GM12874 (cell line): Measurements from ENCODE around the gene C4orf46.

ENCODE experiments used
- TF ChIP-seq, protein P1 (sequence below): IDR thresholded peaks from 2 replicates; pipeline ENCODE4 v1.5.1; 2011; ENCODE audit warnings: low read depth, mild to moderate bottlenecking, control low read depth, low read length, moderate library complexity; ENCODE audit not compliant: insufficient read depth

The C4orf46 gene

DNA sequence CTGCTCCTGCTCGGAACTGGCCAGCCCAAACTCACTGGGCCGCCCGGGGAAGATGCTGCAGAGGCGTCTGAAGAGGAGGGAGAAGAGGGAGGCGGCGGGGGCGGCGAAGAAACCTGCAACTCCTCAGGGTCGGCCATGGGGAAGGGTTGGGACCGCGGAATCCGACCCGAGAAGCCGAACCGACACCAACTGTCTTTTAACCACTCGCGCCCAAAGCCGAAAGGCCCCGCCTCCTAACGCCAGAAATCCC lies at the start of gene C4orf46:
Gene C4orf46, minus strand, starts transcription at position 223 of the 250 bp plus-strand sequence. Its CDS starts 86 bp downstream, at position 137.
- TF ChIP-seq, protein P1, sequence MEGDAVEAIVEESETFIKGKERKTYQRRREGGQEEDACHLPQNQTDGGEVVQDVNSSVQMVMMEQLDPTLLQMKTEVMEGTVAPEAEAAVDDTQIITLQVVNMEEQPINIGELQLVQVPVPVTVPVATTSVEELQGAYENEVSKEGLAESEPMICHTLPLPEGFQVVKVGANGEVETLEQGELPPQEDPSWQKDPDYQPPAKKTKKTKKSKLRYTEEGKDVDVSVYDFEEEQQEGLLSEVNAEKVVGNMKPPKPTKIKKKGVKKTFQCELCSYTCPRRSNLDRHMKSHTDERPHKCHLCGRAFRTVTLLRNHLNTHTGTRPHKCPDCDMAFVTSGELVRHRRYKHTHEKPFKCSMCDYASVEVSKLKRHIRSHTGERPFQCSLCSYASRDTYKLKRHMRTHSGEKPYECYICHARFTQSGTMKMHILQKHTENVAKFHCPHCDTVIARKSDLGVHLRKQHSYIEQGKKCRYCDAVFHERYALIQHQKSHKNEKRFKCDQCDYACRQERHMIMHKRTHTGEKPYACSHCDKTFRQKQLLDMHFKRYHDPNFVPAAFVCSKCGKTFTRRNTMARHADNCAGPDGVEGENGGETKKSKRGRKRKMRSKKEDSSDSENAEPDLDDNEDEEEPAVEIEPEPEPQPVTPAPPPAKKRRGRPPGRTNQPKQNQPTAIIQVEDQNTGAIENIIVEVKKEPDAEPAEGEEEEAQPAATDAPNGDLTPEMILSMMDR, result no peak

DNA sequence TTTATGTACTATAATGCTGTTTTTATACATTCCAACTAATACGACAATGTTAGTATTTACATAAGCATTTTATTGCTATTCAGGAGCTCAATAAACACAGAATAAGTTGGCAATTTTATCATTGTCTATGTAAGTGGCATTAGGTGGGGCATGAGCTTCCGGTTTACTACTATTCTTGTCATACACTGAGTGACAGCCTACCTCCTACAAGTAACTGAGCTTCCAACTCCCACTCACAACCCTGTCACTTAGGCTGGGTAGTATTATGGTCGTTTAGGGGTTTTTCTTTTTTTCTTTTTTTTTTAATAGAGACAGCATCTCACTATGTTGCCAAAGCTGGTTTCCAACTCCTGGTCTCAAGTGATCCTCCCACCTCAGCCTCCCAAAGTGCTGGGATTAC lies 44.1 kb upstream of the C4orf46 start:
- TF ChIP-seq, protein P1, result no peak

DNA sequence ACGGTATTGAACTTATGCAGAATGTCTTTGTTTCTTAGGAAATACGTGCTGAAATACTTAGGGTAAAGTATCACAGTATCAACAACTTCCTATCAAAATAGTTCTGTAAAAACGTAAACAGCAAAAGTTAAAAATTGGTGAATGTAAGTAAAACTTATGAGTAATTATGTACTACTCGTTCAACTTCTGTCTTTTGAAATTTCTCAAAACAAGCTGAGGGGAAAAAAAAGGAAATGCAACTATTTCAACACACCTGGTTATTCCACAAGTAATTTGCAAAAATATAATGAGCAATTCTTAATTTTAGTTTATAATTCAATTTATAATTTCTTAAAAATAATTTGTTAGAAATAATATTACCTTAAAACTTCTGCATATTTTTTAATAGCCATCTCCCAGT lies 43.2 kb upstream of the C4orf46 start:
- TF ChIP-seq, protein P1, result no peak

- TF ChIP-seq, protein P1, result no peak
These were observed 39.1 kb upstream of the C4orf46 start for GRCh38 chr4:158710814-158711213.

GRCh38 chr4:158704274-158704673 lies 32.6 kb upstream of the C4orf46 start:
- TF ChIP-seq, protein P1, result no peak

DNA sequence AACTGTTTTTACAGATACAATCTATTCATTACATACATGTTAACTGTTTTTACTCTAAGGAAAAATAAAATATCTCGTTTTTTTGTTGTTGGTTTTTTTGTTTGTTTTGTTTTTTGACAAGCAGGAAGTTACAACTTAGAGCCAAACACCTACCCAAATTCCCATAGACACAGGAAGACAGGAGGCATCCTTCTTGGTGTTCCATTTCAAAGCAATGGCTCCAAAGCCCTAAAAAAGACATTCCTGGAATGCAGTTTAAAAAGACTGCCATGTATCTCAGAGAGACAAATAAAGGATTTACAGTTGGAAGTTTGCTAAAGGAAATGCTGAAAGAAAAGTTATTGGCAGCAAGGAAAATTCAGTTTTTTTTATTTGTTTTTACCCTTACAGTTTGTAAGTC lies 17.1 kb upstream of the C4orf46 start:
- TF ChIP-seq, protein P1, result no peak

DNA sequence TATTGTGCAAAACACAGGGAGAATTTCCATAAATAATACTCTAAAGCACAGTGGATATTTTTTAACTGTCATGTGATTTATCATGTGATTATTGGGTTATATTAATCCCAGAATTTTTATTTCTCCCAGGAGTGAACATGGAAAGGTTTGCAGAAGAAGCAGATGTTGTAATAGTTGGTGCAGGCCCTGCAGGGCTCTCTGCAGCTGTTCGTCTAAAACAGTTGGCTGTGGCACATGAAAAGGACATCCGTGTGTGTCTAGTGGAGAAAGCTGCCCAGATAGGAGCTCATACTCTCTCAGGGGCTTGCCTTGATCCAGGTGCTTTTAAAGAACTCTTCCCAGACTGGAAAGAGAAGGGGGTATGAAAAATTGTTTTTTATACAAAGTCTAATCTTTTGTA lies 10.4 kb upstream of the C4orf46 start:
- TF ChIP-seq, protein P1, result no peak

GRCh38 chr4:158681629-158682028 lies 9.9 kb upstream of the C4orf46 start:
- TF ChIP-seq, protein P1, result no peak
